WERI-Rb-1 (cell line): ENCODE results near the gene ASTL.

Experiments used
- DNase-seq: peaks from one replicate; pipeline ENCODE4 v3.0.0-alpha.2; 2020
- H3K27ac ChIP-seq: fragments of 250-450 bp; sonication (Bioruptor Pico); 2 replicates; pipeline ENCODE4 v1.5.1; 2020; ENCODE audit warnings: mild to moderate bottlenecking, moderate library complexity
- H3K27me3 ChIP-seq: fragments of 250-450 bp; sonication (Bioruptor Pico); 2 replicates; pipeline ENCODE4 v1.5.1; 2021; ENCODE audit warnings: mild to moderate bottlenecking, low read depth, moderate library complexity; ENCODE audit not compliant: insufficient read depth, severe bottlenecking
- H3K36me3 ChIP-seq: fragments of 250-450 bp; sonication (Bioruptor Pico); 2 replicates; pipeline ENCODE4 v1.5.1; 2020; ENCODE audit warnings: mild to moderate bottlenecking, moderate library complexity
- H3K4me3 ChIP-seq: 2 replicates; pipeline ENCODE4 v1.5.1; 2011; ENCODE audit warnings: low read depth, mild to moderate bottlenecking, control low read depth, low read length
- H3K9me3 ChIP-seq: fragments of 250-450 bp; sonication (Bioruptor Pico); 2 replicates; pipeline ENCODE4 v1.5.1; 2021; ENCODE audit warnings: mild to moderate bottlenecking, moderate library complexity; ENCODE audit not compliant: severe bottlenecking
- CTCF ChIP-seq: IDR thresholded peaks from 2 replicates; pipeline ENCODE4 v1.5.1; 2011; ENCODE audit warnings: low read depth, mild to moderate bottlenecking, control low read depth, inconsistent platforms, low read length

The ASTL gene

GRCh38 chr2:96181529-96181928, 43.2 kb upstream of the ASTL start:
- Histone ChIP-seq H3K4me3 (no peak overlapping the region), H3K27me3 (no peaks in the 10 kb centered on the region), H3K9me3 (no peaks in the 10 kb centered on the region), H3K27ac (no peak overlapping the region), H3K36me3 (peaks cover 28% of the 10 kb centered on the region)
- no peak for DNase-seq
- no peak for TF ChIP-seq CTCF

GRCh38 chr2:96180521-96180920, 42.2 kb upstream of the ASTL start:
- TF ChIP-seq CTCF, result no peak
- H3K27ac ChIP-seq, result no peak overlapping the region
- no peak for DNase-seq
- H3K4me3 ChIP-seq, result no peak overlapping the region
- H3K9me3 ChIP-seq, result no peaks in the 10 kb centered on the region
- H3K36me3 ChIP-seq, result peaks cover 18% of the 10 kb centered on the region
- H3K27me3 ChIP-seq, result no peaks in the 10 kb centered on the region

GRCh38 chr2:96180002-96180401, 41.7 kb upstream of the ASTL start:
- no peaks in the 10 kb centered on the region for H3K27me3 ChIP-seq
- no peak for TF ChIP-seq CTCF
- no peak overlapping the region for H3K27ac ChIP-seq
- no peaks in the 10 kb centered on the region for H3K9me3 ChIP-seq
- peaks cover 12% of the 10 kb centered on the region for H3K36me3 ChIP-seq
- no peak for DNase-seq
- H3K4me3 ChIP-seq, result no peak overlapping the region

GRCh38 chr2:96176661-96177060, 38.4 kb upstream of the ASTL start:
- no peak overlapping the region for H3K27ac ChIP-seq
- H3K36me3 ChIP-seq, result no peaks in the 10 kb centered on the region
- H3K9me3 ChIP-seq, result no peaks in the 10 kb centered on the region
- no peak for TF ChIP-seq CTCF
- H3K27me3 ChIP-seq, result no peaks in the 10 kb centered on the region
- H3K4me3 ChIP-seq, result no peak overlapping the region
- no peak for DNase-seq

GRCh38 chr2:96175951-96176350, 37.6 kb upstream of the ASTL start:
- H3K27ac ChIP-seq, result no peak overlapping the region
- H3K9me3 ChIP-seq, result no peaks in the 10 kb centered on the region
- H3K4me3 ChIP-seq, result no peak overlapping the region
- H3K36me3 ChIP-seq, result no peaks in the 10 kb centered on the region
- DNase-seq, result no peak
- no peaks in the 10 kb centered on the region for H3K27me3 ChIP-seq
- TF ChIP-seq CTCF, result no peak
